Chondrocyte (in vitro differentiated cells): ENCODE data around the gene MYEF2. TPM values are rescaled to one million over a fixed set of nuclear protein-coding genes. Genes with fewer than 3 reads are reported as not detected.

Experiments
- DNase-seq: peaks from one replicate; pipeline ENCODE4 v3.0.0; 2021; ENCODE audit warnings: mixed read lengths, low spot score
- H3K27ac Mint-ChIP-seq: one replicate; pipeline ENCODE4 v1.8.0; 2021; ENCODE audit warnings: mild to moderate bottlenecking, moderate library complexity, mixed read lengths; ENCODE audit not compliant: unreplicated experiment
- H3K27me3 Mint-ChIP-seq: 2 replicates; pipeline ENCODE4 v1.8.0; 2021; ENCODE audit warnings: low read depth, mixed read lengths
- H3K36me3 Mint-ChIP-seq: 2 replicates; pipeline ENCODE4 v1.8.0; 2021; ENCODE audit warnings: low read depth, mixed read lengths
- H3K4me1 Mint-ChIP-seq: 2 replicates; pipeline ENCODE4 v1.8.0; 2021; ENCODE audit warnings: low read depth, mild to moderate bottlenecking, mixed read lengths
- H3K4me3 Mint-ChIP-seq: one replicate; pipeline ENCODE4 v1.8.0; 2021; ENCODE audit warnings: mild to moderate bottlenecking, moderate library complexity, mixed read lengths; ENCODE audit not compliant: unreplicated experiment
- H3K9me3 Mint-ChIP-seq: 2 replicates; pipeline ENCODE4 v1.8.0; 2021; ENCODE audit warnings: low read depth, mixed read lengths
- CTCF ChIP-seq: fragments of 200-600 bp; sonication (generic); IDR thresholded peaks from 2 replicates; pipeline ENCODE4 v1.5.0; 2021; ENCODE audit warnings: antibody characterized with exemption, mild to moderate bottlenecking, moderate library complexity
- total RNA-seq: library from RNA; stranded (reverse); gene quantifications from 3 replicates; pipeline ENCODE4 v1.2.1, GENCODE V29; 2021

MYEF2 gene
- total RNA-seq, 1 donor from 2014 or later = 22.6 TPM

DNA sequence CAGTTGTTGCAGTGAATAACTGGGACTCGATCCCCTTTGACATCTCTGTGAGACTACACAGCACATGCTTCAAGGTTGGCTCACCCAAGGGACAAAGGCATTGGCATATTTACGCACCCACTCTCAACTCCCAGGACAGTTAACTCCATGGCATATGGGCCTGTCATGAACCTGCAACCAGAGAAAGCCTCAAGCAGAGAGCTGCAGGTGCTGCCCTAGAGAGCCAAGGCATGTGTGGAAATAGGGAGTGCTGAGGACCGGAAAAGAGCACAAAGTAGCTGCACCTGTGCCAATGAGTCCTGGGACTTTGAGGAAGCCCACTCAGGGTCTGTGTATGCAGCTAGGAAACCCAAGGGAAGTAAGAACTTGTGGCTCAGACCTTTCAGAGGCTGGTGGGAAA is 90.3 kb downstream of the MYEF2 start:
- Mint-ChIP-seq H3K4me1 (peaks cover 9% of the 10 kb centered on the region), H3K4me3 (no peak overlapping the region), H3K27ac (no peak overlapping the region), H3K36me3 (no peaks in the 10 kb centered on the region), H3K27me3 (peaks cover 22% of the 10 kb centered on the region), H3K9me3 (no peaks in the 10 kb centered on the region)
- no peak for TF ChIP-seq CTCF
- no peak for DNase-seq

DNA sequence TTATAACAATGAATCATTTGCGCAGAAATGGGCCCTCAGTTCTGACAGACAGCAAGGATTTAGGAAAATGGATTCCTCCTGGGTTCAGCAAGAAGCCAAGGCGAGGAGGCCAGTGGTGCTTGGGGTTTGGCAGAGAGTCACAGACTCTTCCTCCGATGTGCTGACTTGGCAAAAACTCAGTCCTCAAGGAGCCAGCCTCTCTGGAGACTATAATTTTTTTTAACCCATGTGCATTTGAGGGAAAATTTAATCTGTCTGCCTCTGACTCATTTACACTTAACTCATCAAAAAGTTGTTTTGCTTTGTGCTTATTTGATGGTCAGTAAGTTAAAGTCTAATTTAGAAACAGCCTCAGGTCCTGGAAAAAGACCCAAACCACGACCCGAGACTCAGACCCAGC is 91.5 kb downstream of the MYEF2 start:
- H3K9me3 Mint-ChIP-seq = no peaks in the 10 kb centered on the region
- H3K4me1 Mint-ChIP-seq = peaks cover 9% of the 10 kb centered on the region
- peaks cover 30% of the 10 kb centered on the region for H3K27me3 Mint-ChIP-seq
- no peak overlapping the region for H3K27ac Mint-ChIP-seq
- no peak for TF ChIP-seq CTCF
- no peaks in the 10 kb centered on the region for H3K36me3 Mint-ChIP-seq
- H3K4me3 Mint-ChIP-seq = no peak overlapping the region
- no peak for DNase-seq

- H3K27me3 Mint-ChIP-seq = peaks cover 30% of the 10 kb centered on the region
- no peaks in the 10 kb centered on the region for H3K9me3 Mint-ChIP-seq
- no peak for TF ChIP-seq CTCF
- no peaks in the 10 kb centered on the region for H3K36me3 Mint-ChIP-seq
- no peak for DNase-seq
- H3K27ac Mint-ChIP-seq = no peak overlapping the region
- peaks cover 9% of the 10 kb centered on the region for H3K4me1 Mint-ChIP-seq
- no peak overlapping the region for H3K4me3 Mint-ChIP-seq
These were observed 92.0 kb downstream of the MYEF2 start for GRCh38 chr15:48086133-48086532.

DNA sequence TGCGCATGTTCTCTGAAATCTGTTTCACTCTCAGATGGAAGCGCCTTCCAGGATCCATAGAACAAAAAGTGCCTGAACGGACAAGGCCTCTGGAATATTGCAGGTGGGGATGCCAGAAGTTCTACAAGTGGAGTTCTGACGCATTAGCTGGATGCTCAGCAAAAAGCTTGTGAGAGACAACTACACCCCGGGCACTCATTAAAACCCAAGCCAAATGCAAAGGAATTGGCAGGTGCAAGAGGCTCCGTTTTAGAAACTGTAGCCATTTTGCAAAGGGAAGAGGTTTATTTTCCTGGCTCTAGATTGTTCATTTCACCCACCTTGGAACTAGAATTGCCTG is 92.5 kb downstream of the MYEF2 start:
- no peak overlapping the region for H3K4me3 Mint-ChIP-seq
- TF ChIP-seq CTCF = no peak
- H3K4me1 Mint-ChIP-seq = peaks cover 9% of the 10 kb centered on the region
- no peaks in the 10 kb centered on the region for H3K36me3 Mint-ChIP-seq
- no peaks in the 10 kb centered on the region for H3K9me3 Mint-ChIP-seq
- DNase-seq = no peak
- no peak overlapping the region for H3K27ac Mint-ChIP-seq
- H3K27me3 Mint-ChIP-seq = peaks cover 31% of the 10 kb centered on the region

- no peak for DNase-seq
- Mint-ChIP-seq H3K4me1 (peaks cover 9% of the 10 kb centered on the region), H3K27ac (no peak overlapping the region), H3K36me3 (no peaks in the 10 kb centered on the region), H3K9me3 (no peaks in the 10 kb centered on the region), H3K27me3 (peaks cover 29% of the 10 kb centered on the region), H3K4me3 (no peak overlapping the region)
- peak; percentile 74 for TF ChIP-seq CTCF
These were observed 93.1 kb downstream of the MYEF2 start for GRCh38 chr15:48084759-48085590.

Other genes starting within 250 kb of the MYEF2 start
- not detected in 3 replicates for gene SLC24A5, start 57.3 kb downstream of the MYEF2 start, total RNA-seq
- not detected in 3 replicates for gene CTXN2, start 13.4 kb upstream of the MYEF2 start, total RNA-seq
- gene SLC12A1, start 28.0 kb upstream of the MYEF2 start, total RNA-seq = not detected in 3 replicates
- gene DUT, start 153.1 kb upstream of the MYEF2 start, total RNA-seq = 71.0 to 111 TPM (median 71.5 TPM) in 3 replicates